GM19468 (cell line): ENCODE data around the gene GRID2.

Experiments
- ATAC-seq: cut with Tn5 transposase; IDR thresholded peaks from one replicate; pipeline ENCODE4 v1.9.1; 2021; ENCODE audit warnings: mild to moderate bottlenecking, moderate library complexity, moderate number of reproducible peaks; ENCODE audit not compliant: unreplicated experiment; ENCODE audit errors: extremely low read depth

Gene GRID2

DNA sequence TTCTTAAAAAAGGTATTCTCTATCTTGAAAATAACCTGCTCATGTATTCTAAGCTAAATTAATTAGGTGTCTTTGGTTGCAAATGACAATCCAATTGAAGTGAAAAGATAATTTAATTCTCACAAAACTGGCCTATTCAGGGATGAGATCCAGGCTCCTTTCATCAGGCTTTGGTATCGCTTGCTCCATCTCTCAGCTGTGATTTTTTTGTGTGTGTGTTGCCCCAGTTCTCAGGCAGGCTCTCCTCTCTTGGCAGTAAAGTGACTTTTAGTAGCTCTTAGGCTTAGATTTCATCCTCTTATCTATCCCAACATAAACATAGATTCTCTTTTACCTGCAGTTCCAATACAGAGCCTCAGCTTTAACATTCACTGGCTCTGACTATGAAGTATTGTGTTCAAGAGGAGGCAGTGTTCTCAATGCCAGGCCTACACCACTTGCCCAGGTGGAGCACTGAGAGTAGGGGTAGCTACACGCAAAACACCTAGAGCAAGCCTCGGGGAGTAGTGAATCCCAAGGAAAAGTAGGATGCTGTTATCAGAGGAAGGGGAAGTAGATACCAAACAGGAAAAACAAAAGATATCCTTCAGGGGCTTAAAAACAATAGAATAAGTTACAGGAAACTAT, 1132.3 kb downstream of the GRID2 start:
- no peak for ATAC-seq

DNA sequence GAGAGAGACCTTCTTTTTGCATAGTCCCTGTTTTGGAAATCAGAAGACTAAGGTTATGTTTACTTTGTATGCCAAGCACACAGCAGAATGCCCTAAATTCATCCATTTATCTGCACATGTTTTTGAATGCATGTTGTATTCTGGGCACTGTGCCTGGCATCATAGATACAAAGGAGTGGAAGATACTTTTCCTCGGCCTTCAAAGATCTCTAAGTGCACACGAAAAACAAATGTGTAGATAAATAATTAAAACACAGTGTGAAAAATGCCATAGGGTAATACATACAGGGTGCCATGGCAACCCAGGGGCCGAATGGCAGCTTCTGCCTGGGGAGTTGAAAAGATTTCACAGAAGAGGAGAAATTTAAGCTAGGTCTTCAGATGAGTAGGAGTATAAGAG, 1134.2 kb downstream of the GRID2 start:
- no peak for ATAC-seq

DNA sequence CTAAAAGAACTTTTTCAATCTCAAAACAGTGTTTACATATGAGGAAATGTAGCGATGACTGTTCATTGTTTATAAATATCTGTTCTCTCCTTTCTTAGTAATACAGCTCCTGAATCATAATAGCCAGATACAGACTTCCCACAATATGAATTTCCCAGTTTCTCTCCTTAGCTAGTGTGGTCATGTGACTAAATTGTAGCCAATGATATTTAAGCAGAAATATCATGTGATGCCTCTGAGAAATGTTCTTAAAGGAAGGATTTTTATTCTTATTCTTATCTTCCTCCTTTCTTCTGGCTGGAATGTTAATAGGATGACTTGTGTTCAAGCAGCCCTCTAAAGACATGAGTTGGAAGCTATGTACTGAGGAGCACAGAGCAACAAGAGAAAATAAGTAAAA, 1141.1 kb downstream of the GRID2 start:
- ATAC-seq: no peak

GRCh38 chr4:93446038-93446437, 1142.3 kb downstream of the GRID2 start:
- ATAC-seq: no peak

GRCh38 chr4:93448691-93449293, 1145.0 kb downstream of the GRID2 start:
- no peak for ATAC-seq

DNA sequence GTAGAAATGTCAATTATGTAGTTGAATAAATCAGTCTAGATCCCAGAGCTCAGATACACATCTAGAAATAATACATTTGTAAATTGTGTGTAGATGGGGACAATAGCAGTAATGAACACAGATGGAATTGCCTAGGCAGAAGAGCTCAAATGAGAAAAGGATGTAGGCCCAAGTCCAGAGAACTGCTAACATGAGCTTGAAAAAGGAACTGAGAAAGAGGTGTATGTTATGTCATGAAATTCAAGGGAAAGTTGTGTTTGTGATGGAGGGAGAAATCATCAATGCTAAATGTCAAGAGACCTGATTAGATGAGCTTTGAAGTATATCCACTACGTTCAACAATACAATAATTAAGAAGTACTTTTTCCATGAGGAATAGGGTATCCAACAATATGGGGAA, 1148.2 kb downstream of the GRID2 start:
- ATAC-seq: no peak

- ATAC-seq: no peak
These were observed 1157.8 kb downstream of the GRID2 start for GRCh38 chr4:93461541-93461940.

DNA sequence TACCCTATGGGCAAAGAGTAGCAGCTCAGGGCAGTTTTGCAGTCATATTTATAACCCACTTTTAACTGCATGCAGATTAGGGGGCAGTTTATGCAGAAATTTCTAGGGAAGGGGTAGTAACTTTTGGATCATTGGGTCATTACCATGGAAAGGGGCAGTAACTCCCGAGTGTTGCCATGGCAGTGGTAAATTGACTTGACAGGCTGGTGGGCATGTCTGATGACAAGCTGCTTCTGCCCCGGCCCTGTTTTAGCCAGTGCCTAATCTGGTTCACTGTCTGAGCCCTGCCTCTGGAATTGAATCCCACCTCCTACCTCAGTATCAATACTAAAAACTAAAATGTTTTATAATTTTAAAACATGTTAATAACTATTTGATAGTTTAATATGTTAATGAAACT, 1162.7 kb downstream of the GRID2 start:
- no peak for ATAC-seq

GRCh38 chr4:93467484-93468155, 1163.9 kb downstream of the GRID2 start:
- no peak for ATAC-seq

DNA sequence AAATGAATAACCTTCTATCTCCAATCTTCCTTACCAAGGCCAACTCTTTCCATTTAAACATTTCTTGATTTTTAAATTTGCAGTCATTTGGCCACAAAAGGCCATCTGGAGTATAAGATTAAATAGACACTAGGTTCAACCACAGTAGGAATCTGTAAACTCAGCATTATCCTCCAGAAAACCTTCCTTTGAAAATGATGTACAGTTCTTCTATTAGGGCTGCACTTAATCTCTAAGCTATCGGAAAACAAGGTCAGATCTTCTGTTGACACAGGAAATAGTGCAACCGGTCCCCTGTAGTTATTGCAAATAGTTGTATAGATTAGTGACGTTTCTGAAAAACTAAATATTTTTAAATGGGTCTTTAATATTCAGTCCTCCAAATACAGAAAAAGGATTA, 1165.8 kb downstream of the GRID2 start:
- no peak for ATAC-seq

GRCh38 chr4:93475730-93476129, 1172.0 kb downstream of the GRID2 start:
- no peak for ATAC-seq

DNA sequence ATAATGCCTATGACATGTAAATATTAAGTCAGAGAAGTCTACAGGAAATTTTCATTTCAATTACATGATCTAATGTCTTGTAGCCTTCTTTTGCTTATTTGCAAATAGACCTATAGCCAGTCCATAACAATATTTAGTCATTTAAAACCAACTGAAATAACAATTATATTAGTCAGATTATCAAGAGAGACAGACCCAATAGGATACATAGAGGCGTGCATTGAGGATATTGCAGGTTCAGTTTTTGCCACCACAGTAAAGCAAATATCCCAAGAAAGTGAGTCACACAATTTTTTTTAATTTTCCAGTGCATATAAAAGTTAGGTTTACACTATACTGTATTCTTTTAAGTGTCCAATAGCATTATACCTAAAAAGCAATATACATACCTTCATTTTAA, 1175.0 kb downstream of the GRID2 start:
- no peak for ATAC-seq

DNA sequence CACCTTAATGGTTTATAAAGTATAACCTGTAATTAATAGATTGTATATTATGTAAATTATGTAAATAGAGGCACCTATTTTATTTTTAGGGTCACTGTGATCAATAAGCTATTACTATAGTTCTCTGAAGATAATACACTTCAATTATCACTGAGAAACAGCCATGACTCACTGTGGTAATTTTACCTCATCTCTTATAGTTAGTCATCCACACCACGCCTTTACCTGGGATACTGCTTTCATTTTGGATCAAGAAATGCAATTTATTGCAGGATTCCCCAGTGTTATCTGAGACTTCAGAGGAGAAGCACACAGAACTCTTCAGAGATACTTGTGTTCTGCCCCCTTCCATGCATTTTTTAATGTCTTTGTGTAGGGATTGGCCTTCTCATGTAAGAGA, 1176.7 kb downstream of the GRID2 start:
- ATAC-seq: no peak

- ATAC-seq: no peak
These were observed 1191.6 kb downstream of the GRID2 start for GRCh38 chr4:93495346-93495745.

DNA sequence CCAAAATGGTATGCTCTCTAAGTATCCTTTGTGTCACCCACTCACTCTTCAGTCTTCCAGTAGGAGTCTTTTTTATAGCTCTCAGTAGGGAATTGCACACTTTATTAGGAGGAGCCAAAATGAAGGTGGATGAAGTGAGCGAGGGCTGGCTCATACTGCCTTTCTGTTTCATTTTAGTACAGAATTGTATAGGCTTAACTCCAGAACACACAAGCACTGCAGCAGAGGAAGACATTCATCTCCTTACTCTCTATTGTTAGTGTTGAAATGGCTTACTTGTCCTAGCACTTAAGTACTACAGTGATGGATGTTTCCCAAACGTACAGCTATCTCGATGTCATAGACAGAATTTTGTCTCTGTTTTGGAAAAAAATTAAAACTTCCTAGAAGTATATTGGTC, 1197.5 kb downstream of the GRID2 start:
- ATAC-seq: no peak

DNA sequence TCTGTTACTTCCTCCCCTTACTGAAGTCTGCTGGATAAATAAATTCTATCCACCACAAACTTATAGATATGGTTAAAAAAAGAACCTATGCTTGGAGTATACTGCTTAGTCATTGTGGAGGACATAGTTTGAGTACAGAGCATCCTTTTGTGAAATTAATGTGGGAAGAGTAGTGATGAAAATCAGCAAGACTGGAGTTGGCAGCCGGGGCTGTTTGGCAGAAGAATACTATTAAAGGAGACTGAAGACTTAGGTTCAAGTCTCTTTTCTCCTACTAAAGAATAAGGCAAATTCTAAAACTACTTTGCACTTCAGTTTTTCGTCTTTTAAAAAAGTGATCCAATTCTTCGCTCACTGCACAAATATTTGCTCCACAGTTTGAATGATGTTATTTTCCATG, 1198.2 kb downstream of the GRID2 start:
- no peak for ATAC-seq

DNA sequence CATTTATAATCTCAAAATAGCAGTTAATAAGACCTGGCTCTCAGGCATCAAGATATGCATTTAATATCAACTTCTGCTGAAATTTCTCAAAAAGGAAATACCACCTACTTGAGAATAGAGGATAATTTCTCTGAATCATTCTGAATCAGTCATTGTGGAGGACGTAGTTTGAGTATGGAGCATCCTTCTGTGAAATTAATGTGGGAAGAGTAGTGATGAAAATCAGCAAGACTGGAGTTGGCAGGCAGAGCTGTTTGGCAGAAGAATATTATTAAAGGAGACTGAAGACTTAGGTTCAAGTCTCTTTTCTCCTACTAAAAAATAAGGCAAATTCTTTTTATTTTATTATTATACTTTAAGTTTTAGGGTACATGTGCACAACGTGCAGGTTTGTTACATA, 1199.2 kb downstream of the GRID2 start:
- no peak for ATAC-seq

GRCh38 chr4:93513851-93514250, 1210.1 kb downstream of the GRID2 start:
- ATAC-seq: no peak

GRCh38 chr4:93515208-93515607, 1211.4 kb downstream of the GRID2 start:
- no peak for ATAC-seq

GRCh38 chr4:93529692-93530372, 1226.1 kb downstream of the GRID2 start:
- ATAC-seq: no peak

GRCh38 chr4:93532234-93532633, 1228.5 kb downstream of the GRID2 start:
- no peak for ATAC-seq
